ENCODE results near the gene RASA3. TPM values are rescaled to one million over a fixed set of nuclear protein-coding genes. Genes with fewer than 3 reads are reported as not detected.

The RASA3 gene
- polyA plus RNA-seq, 3 donors = 9.0 to 32.6 (median 16.6) TPM

DNA sequence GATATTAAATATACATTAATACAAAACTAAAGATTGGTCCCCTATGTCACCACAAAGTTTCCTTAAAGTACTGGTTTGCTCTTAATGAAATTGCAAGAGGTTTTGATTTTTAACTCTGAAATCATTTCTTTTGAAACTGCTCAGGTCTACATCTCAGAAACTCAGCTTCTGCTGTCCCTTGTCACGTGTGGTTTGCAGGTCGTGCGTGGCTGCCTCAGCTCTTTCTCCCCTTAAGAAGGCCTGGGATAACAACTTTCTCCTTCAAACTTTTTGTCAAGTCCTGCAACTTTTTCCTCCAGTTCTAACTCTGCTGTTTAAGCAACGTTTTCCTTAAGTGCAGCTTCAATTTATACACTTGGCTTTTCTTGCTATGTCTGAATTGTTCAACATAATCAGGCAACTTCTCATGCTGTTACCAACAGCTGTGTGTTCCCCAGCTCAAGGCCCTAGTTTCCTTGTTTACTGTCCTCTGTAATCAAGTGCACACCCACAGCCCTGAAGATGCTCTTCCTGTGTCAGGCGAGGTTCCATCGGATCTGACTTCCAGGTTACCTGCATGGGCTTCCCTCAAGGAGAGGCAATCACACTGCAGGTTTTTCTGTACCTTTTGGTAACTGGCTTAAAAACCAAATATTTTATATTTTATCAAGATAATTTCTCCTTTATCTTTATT, 172.0 kb downstream of the RASA3 start:
- H3K27me3 ChIP-seq (ENCODE audit: control insufficient read depth in 2 of 2, insufficient read depth in 2 of 2, low read length in 2 of 2) = no peaks in the 10 kb centered on the region
- no peak overlapping the region for H3K4me3 ChIP-seq (replicated peaks in 1 of 3; ENCODE audit: low read depth in 2 of 3, low read length in 3 of 3)
- H3K27ac Mint-ChIP-seq = no peak overlapping the region
- no peaks in the 10 kb centered on the region for H3K79me2 ChIP-seq (ENCODE audit: insufficient read depth, low read length)
- DNase-seq = no peak
- peaks cover 29 to 51% of the 10 kb centered on the region in 2 donors for H3K9me3 ChIP-seq (replicated peaks in 1 of 2; ENCODE audit: control insufficient read depth in 1 of 2, insufficient read depth in 1 of 2, low read length in 2 of 2)
- WGBS (ENCODE audit: insufficient coverage) = 83% methylated on average over 4 of the region's 6 CpGs
- peaks cover 25 to 55% (median 47%) of the 10 kb centered on the region in 7 donors for H3K9me3 Mint-ChIP-seq
- no peak overlapping the region for H3K4me2 ChIP-seq (replicated peaks; ENCODE audit: extremely low read depth, low read length, poor library complexity, severe bottlenecking)
- TF ChIP-seq, protein P1, sequence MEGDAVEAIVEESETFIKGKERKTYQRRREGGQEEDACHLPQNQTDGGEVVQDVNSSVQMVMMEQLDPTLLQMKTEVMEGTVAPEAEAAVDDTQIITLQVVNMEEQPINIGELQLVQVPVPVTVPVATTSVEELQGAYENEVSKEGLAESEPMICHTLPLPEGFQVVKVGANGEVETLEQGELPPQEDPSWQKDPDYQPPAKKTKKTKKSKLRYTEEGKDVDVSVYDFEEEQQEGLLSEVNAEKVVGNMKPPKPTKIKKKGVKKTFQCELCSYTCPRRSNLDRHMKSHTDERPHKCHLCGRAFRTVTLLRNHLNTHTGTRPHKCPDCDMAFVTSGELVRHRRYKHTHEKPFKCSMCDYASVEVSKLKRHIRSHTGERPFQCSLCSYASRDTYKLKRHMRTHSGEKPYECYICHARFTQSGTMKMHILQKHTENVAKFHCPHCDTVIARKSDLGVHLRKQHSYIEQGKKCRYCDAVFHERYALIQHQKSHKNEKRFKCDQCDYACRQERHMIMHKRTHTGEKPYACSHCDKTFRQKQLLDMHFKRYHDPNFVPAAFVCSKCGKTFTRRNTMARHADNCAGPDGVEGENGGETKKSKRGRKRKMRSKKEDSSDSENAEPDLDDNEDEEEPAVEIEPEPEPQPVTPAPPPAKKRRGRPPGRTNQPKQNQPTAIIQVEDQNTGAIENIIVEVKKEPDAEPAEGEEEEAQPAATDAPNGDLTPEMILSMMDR (IDR thresholded peaks at IDR 0.05) = no peak
- H3K4me3 Mint-ChIP-seq = no peak overlapping the region
- no peaks in the 10 kb centered on the region for H4K20me1 ChIP-seq (ENCODE audit: insufficient read depth, low read length)
- intact Hi-C loops (cut with micrococcal nuclease) = no loop called here
- no peaks in the 10 kb centered on the region for H3K4me1 ChIP-seq (ENCODE audit: control insufficient read depth in 1 of 2, insufficient read depth in 2 of 2, low read length in 2 of 2)
- peaks cover 3 to 8% of the 10 kb centered on the region in 2 donors for H3K36me3 Mint-ChIP-seq
- H2AFZ ChIP-seq (ENCODE audit: insufficient read depth, low read depth, low read length, poor library complexity, severe bottlenecking) = no peak overlapping the region
- H3K9ac ChIP-seq (ENCODE audit: insufficient read depth, low read length, poor library complexity, severe bottlenecking) = no peak overlapping the region
- peaks cover 0 to 4% (median 3%) of the 10 kb centered on the region in 3 donors for H3K27me3 Mint-ChIP-seq (ENCODE audit: low read depth in 3 of 3)
- no peaks in the 10 kb centered on the region for H3K4me1 Mint-ChIP-seq
- H3K27ac ChIP-seq (ENCODE audit: low read depth in 1 of 2, low read length in 2 of 2) = no peak overlapping the region
- H3K36me3 ChIP-seq (replicated peaks in 1 of 2; ENCODE audit: control insufficient read depth in 1 of 2, insufficient read depth in 2 of 2, low read length in 2 of 2) = no peaks in the 10 kb centered on the region

DNA sequence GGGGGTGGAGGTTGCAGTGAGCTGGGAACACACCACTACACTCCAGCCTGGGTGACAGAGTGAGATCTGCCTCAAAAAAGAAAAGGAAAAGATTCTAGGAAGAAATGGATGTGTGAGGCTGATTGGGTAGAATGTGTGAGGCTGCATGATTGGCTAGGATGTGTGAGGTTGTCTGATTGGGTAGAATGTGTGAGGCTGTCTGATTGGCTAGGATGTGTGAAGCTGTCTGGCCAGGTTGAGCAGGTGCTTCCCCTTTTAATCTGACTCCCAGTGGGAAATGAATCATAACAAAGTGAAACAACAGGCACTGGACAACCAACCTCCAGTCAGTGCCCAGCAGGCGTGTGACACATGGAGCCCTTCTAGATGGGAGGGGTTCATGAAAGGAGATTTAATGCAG, 173.2 kb downstream of the RASA3 start:
- Mint-ChIP-seq H3K4me1 (no peaks in the 10 kb centered on the region), H3K9me3 (peaks cover 35 to 66% (median 55%) of the 10 kb centered on the region in 7 donors), H3K36me3 (peaks cover 3 to 10% of the 10 kb centered on the region in 2 donors), H3K27ac (no peak overlapping the region), H3K4me3 (no peak overlapping the region), H3K27me3 (ENCODE audit: low read depth in 3 of 3) (peaks cover 1 to 4% (median 3%) of the 10 kb centered on the region in 3 donors)
- intact Hi-C loops (cut with micrococcal nuclease) = loop anchor here in 1 of 2 donors (10.0 kb wide), 1 partner anchor 156 kb away; no protein-coding TSS in a partner anchor
- Histone ChIP-seq H3K4me1 (ENCODE audit: control insufficient read depth in 1 of 2, insufficient read depth in 2 of 2, low read length in 2 of 2) (no peaks in the 10 kb centered on the region), H4K20me1 (ENCODE audit: insufficient read depth, low read length) (no peaks in the 10 kb centered on the region), H3K27me3 (ENCODE audit: control insufficient read depth in 2 of 2, insufficient read depth in 2 of 2, low read length in 2 of 2) (no peaks in the 10 kb centered on the region), H3K9ac (ENCODE audit: insufficient read depth, low read length, poor library complexity, severe bottlenecking) (no peak overlapping the region), H3K27ac (ENCODE audit: low read depth in 1 of 2, low read length in 2 of 2) (no peak overlapping the region), H3K4me3 (replicated peaks in 1 of 3; ENCODE audit: low read depth in 2 of 3, low read length in 3 of 3) (no peak overlapping the region), H3K4me2 (replicated peaks; ENCODE audit: extremely low read depth, low read length, poor library complexity, severe bottlenecking) (no peak overlapping the region), H3K9me3 (replicated peaks in 1 of 2; ENCODE audit: control insufficient read depth in 1 of 2, insufficient read depth in 1 of 2, low read length in 2 of 2) (peaks cover 29 to 61% of the 10 kb centered on the region in 2 donors), H3K79me2 (ENCODE audit: insufficient read depth, low read length) (no peaks in the 10 kb centered on the region), H2AFZ (ENCODE audit: insufficient read depth, low read depth, low read length, poor library complexity, severe bottlenecking) (no peak overlapping the region), H3K36me3 (replicated peaks in 1 of 2; ENCODE audit: control insufficient read depth in 1 of 2, insufficient read depth in 2 of 2, low read length in 2 of 2) (no peaks in the 10 kb centered on the region)
- TF ChIP-seq, protein P1 (IDR thresholded peaks at IDR 0.05) = no peak
- DNase-seq = peak in 1 of 3 donors; percentile 36
- no CpG with 5 or more reads among the region's 1 CpG for WGBS (ENCODE audit: insufficient coverage)
